Measurements from ENCODE around the gene RNF121.

RNF121 gene

DNA sequence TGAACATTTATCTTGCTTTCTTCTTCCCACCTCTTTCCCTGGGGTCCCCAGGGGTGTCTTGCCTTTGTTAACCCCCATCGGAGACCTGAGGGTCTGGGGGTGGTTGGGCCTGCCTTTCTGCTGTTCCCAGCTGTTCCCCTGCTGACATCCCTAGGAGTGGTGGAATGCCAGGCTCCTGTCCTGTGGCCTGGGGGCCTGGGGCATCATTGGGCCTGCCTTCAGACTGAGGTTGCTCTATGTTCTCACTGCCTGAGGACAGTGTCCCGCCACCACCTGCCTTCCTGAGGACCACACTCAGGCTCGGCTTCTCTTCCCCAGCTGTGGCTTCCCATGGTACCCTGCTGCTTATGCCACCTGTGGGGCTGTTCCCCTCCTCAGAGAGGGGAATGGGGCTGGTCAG lies 68.7 kb downstream of the RNF121 start:
- Histone ChIP-seq H3K4me2 (ENCODE audit: insufficient read depth, low read length) (no peak overlapping the region), H3K4me1 (ENCODE audit: insufficient read depth, low read length) (no peaks in the 10 kb centered on the region), H3K9me3 (ENCODE audit: insufficient read depth, low read length, severe bottlenecking) (no peaks in the 10 kb centered on the region), H3K36me3 (ENCODE audit: insufficient read depth, low read length) (peaks cover 23% of the 10 kb centered on the region), H3K79me2 (ENCODE audit: insufficient read depth, low read length) (no peaks in the 10 kb centered on the region), H3K27ac (ENCODE audit: low read length) (no peak overlapping the region), H3K9ac (ENCODE audit: low read depth, low read length) (no peak overlapping the region), H4K20me1 (ENCODE audit: insufficient read depth, low read length) (peaks cover 7% of the 10 kb centered on the region), H3K4me3 (ENCODE audit: low read depth in 1 of 2, low read length in 2 of 2) (no peak overlapping the region), H2AFZ (ENCODE audit: low read depth, low read length) (no peak overlapping the region), H3K27me3 (ENCODE audit: insufficient read depth, low read length, poor library complexity) (no peaks in the 10 kb centered on the region)
- TF ChIP-seq, protein P1, sequence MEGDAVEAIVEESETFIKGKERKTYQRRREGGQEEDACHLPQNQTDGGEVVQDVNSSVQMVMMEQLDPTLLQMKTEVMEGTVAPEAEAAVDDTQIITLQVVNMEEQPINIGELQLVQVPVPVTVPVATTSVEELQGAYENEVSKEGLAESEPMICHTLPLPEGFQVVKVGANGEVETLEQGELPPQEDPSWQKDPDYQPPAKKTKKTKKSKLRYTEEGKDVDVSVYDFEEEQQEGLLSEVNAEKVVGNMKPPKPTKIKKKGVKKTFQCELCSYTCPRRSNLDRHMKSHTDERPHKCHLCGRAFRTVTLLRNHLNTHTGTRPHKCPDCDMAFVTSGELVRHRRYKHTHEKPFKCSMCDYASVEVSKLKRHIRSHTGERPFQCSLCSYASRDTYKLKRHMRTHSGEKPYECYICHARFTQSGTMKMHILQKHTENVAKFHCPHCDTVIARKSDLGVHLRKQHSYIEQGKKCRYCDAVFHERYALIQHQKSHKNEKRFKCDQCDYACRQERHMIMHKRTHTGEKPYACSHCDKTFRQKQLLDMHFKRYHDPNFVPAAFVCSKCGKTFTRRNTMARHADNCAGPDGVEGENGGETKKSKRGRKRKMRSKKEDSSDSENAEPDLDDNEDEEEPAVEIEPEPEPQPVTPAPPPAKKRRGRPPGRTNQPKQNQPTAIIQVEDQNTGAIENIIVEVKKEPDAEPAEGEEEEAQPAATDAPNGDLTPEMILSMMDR (IDR thresholded peaks at IDR 0.05; ENCODE audit: borderline replicate concordance, extremely low read depth, low read length, poor library complexity, severe bottlenecking) = no peak
- TF ChIP-seq EZH2 (IDR thresholded peaks at IDR 0.05; ENCODE audit: borderline replicate concordance, low read depth, low read length, severe bottlenecking) = no peak
- ATAC-seq (ENCODE audit: insufficient read depth, low read depth) (no peak), DNase-seq (no peak)

DNA sequence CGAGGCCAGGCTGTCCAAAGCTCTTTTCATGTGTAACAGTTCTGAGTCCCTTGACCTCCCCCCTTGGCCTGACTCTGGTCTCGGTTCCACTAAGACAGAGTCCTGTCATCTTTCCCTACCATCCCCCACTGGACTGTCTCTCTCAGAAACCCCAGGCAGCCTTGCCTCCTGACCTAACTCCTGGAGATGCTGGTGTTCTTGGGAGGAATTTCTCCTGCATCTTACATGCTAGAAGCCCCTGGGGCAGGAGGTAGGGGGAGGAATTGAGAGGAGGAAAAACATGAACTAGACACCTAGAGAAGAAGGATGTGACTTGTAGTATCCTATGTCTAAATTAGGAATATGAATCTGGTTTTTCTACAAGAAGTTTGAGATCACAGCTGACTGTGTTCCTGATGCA lies 69.2 kb downstream of the RNF121 start:
- no peak overlapping the region for H3K27ac ChIP-seq (ENCODE audit: low read length)
- no peak overlapping the region for H3K4me3 ChIP-seq (ENCODE audit: low read depth in 1 of 2, low read length in 2 of 2)
- ATAC-seq (ENCODE audit: insufficient read depth, low read depth) (no peak), DNase-seq (no peak)
- TF ChIP-seq EZH2 (IDR thresholded peaks at IDR 0.05; ENCODE audit: borderline replicate concordance, low read depth, low read length, severe bottlenecking) = no peak
- TF ChIP-seq, protein P1 (IDR thresholded peaks at IDR 0.05; ENCODE audit: borderline replicate concordance, extremely low read depth, low read length, poor library complexity, severe bottlenecking) = no peak
- H3K4me1 ChIP-seq (ENCODE audit: insufficient read depth, low read length) = no peaks in the 10 kb centered on the region
- H3K27me3 ChIP-seq (ENCODE audit: insufficient read depth, low read length, poor library complexity) = no peaks in the 10 kb centered on the region
- no peak overlapping the region for H3K4me2 ChIP-seq (ENCODE audit: insufficient read depth, low read length)
- no peak overlapping the region for H2AFZ ChIP-seq (ENCODE audit: low read depth, low read length)
- H4K20me1 ChIP-seq (ENCODE audit: insufficient read depth, low read length) = peaks cover 7% of the 10 kb centered on the region
- H3K9me3 ChIP-seq (ENCODE audit: insufficient read depth, low read length, severe bottlenecking) = no peaks in the 10 kb centered on the region
- peaks cover 28% of the 10 kb centered on the region for H3K36me3 ChIP-seq (ENCODE audit: insufficient read depth, low read length)
- no peaks in the 10 kb centered on the region for H3K79me2 ChIP-seq (ENCODE audit: insufficient read depth, low read length)
- H3K9ac ChIP-seq (ENCODE audit: low read depth, low read length) = no peak overlapping the region

DNA sequence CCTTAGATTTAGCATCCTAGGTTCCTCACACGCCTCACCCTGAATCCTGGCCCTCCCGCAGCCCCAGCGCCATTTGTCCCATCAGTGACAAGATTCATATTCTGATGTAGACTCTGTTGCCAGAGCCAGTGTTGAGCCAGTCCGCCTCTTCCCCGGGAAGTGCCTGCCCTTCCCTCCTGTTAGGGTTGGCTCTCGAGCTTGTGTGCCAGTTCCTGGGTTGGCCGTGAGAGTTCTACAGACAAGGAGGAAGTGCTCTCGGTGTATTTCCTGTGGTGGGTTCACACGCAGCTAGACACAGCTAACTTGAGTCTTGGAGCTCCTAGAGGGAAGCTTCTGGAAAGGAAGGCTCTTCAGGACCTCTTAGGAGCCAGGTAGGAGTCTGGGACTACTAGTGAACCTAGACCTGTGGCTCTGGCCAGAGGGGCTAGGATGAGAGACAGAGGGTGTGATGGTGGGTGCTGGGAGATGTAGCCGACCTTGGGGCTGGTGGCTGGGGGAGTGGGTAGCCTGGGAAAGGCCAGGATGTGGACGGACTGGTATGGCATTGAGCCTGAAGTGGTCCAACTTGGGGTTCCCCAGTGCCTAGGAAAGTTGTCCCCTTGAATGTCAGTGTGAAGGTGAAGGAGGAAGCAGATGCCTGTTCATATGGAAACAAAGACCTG lies 69.9 kb downstream of the RNF121 start, which contains the start of gene IL18BP:
Gene IL18BP (plus strand): TSS at position 261 of the 662 bp plus-strand sequence. CDS start 1,076 bp downstream, outside the sequence.
- Histone ChIP-seq H3K9me3 (ENCODE audit: insufficient read depth, low read length, severe bottlenecking) (no peaks in the 10 kb centered on the region), H3K27ac (ENCODE audit: low read length) (0 out of 2 replicates have a peak within 1 kb of the TSS, but pooled peaks have one; percentile 2), H2AFZ (ENCODE audit: low read depth, low read length) (no peak within 1 kb of the TSS), H3K4me2 (ENCODE audit: insufficient read depth, low read length) (no peak within 1 kb of the TSS), H3K4me1 (ENCODE audit: insufficient read depth, low read length) (no peaks in the 10 kb centered on the region), H3K79me2 (ENCODE audit: insufficient read depth, low read length) (no peaks in the 10 kb centered on the region), H3K36me3 (ENCODE audit: insufficient read depth, low read length) (peaks cover 35% of the 10 kb centered on the region), H3K9ac (ENCODE audit: low read depth, low read length) (no peak within 1 kb of the TSS), H3K27me3 (ENCODE audit: insufficient read depth, low read length, poor library complexity) (no peaks in the 10 kb centered on the region), H3K4me3 (ENCODE audit: low read depth in 1 of 2, low read length in 2 of 2) (no peak within 1 kb of the TSS), H4K20me1 (ENCODE audit: insufficient read depth, low read length) (peaks cover 7% of the 10 kb centered on the region)
- TF ChIP-seq, protein P1 (IDR thresholded peaks at IDR 0.05; ENCODE audit: borderline replicate concordance, extremely low read depth, low read length, poor library complexity, severe bottlenecking) = no peak
- TF ChIP-seq EZH2 (IDR thresholded peaks at IDR 0.05; ENCODE audit: borderline replicate concordance, low read depth, low read length, severe bottlenecking) = no peak
- peak; percentile 70 for ATAC-seq (ENCODE audit: insufficient read depth, low read depth)
- DNase-seq = peak; percentile 43

All from DND-41 (cell line).